GM23338 (cell line): ENCODE data around the gene SLC39A11. TPM values are rescaled to one million over a fixed set of nuclear protein-coding genes. Genes with fewer than 3 reads are reported as not detected.

Experiments used
- ATAC-seq: fragments of 200-7000 bp; cut with Tn5 transposase; 3 replicates; pipeline ENCODE4 v1.9.1; 2020
- DNase-seq: peaks from one replicate; pipeline ENCODE4 v3.0.0-alpha.2; 2015; ENCODE audit warnings: low spot score
- H2AFZ ChIP-seq: fragments of 200-600 bp; sonication (generic); 2 replicates; pipeline ENCODE4 v1.8.0; 2016; ENCODE audit warnings: antibody characterized with exemption, mild to moderate bottlenecking, moderate library complexity
- H3F3A ChIP-seq: fragments of 200-600 bp; sonication (generic); replicated peaks from 2 replicates; pipeline ENCODE4 v1.8.0; 2017; ENCODE audit warnings: antibody characterized with exemption, mixed run types, low read depth
- H3K27ac ChIP-seq: fragments of 200-600 bp; sonication (generic); 2 replicates; pipeline ENCODE4 v1.6.1; 2016; ENCODE audit warnings: low read depth
- H3K27me3 ChIP-seq: fragments of 200-600 bp; sonication (generic); 2 replicates; pipeline ENCODE4 v1.8.0; 2016; ENCODE audit warnings: mild to moderate bottlenecking, mixed run types, moderate library complexity; ENCODE audit not compliant: insufficient read depth
- H3K36me3 ChIP-seq: fragments of 200-600 bp; sonication (generic); 2 replicates; pipeline ENCODE4 v1.8.0; 2016; ENCODE audit warnings: mild to moderate bottlenecking; ENCODE audit not compliant: insufficient read depth
- H3K4me1 ChIP-seq: fragments of 200-600 bp; sonication (generic); 2 replicates; pipeline ENCODE4 v1.8.0; 2016; ENCODE audit warnings: mild to moderate bottlenecking, moderate library complexity; ENCODE audit not compliant: insufficient read depth
- H3K4me2 ChIP-seq: fragments of 200-600 bp; sonication (generic); 2 replicates; pipeline ENCODE4 v1.7.1; 2017; ENCODE audit warnings: mixed run types
- H3K4me3 ChIP-seq: fragments of 200-600 bp; sonication (generic); 2 replicates; pipeline ENCODE4 v1.6.1; 2016; ENCODE audit warnings: mixed run types
- H3K79me2 ChIP-seq: fragments of 200-600 bp; sonication (generic); replicated peaks from 2 replicates; pipeline ENCODE4 v1.8.0; 2017; ENCODE audit warnings: mild to moderate bottlenecking; ENCODE audit not compliant: insufficient read depth
- H3K9me2 ChIP-seq: fragments of 200-600 bp; sonication (generic); 2 replicates; pipeline ENCODE4 v1.8.0; 2017; ENCODE audit not compliant: insufficient read depth
- H4K20me1 ChIP-seq: fragments of 200-600 bp; sonication (generic); replicated peaks from 2 replicates; pipeline ENCODE4 v1.8.0; 2017; ENCODE audit warnings: mild to moderate bottlenecking; ENCODE audit not compliant: insufficient read depth
- H3K27ac Mint-ChIP-seq: 2 replicates; pipeline ENCODE4 v1.8.0; 2020; ENCODE audit warnings: inconsistent platforms, mild to moderate bottlenecking, moderate library complexity, mixed read lengths
- H3K27me3 Mint-ChIP-seq: 3 replicates; pipeline ENCODE4 v1.8.0; 2022; ENCODE audit warnings: low read depth, mild to moderate bottlenecking, moderate library complexity, mixed read lengths, inconsistent platforms; ENCODE audit not compliant: insufficient read depth, poor library complexity
- H3K36me3 Mint-ChIP-seq: 3 replicates; pipeline ENCODE4 v1.8.0; 2021; ENCODE audit warnings: low read depth, mild to moderate bottlenecking, inconsistent platforms, moderate library complexity, mixed read lengths
- H3K4me1 Mint-ChIP-seq: 3 replicates; pipeline ENCODE4 v1.8.0; 2020; ENCODE audit warnings: mild to moderate bottlenecking, inconsistent platforms, mixed read lengths
- H3K4me3 Mint-ChIP-seq: 3 replicates; pipeline ENCODE4 v1.8.0; 2021; ENCODE audit warnings: moderate library complexity, mild to moderate bottlenecking, inconsistent platforms, mixed read lengths
- H3K9me3 Mint-ChIP-seq: 3 replicates; pipeline ENCODE4 v1.8.0; 2020; ENCODE audit warnings: moderate library complexity, mild to moderate bottlenecking, inconsistent platforms, mixed read lengths
- CREB1 ChIP-seq: fragments of 250-450 bp; sonication (Bioruptor Pico); IDR thresholded peaks from 2 replicates; pipeline ENCODE4 v1.5.0; 2020; ENCODE audit warnings: low read depth, mild to moderate bottlenecking, moderate library complexity
- EZH2phosphoT487 ChIP-seq: fragments of 200-600 bp; sonication (generic); IDR thresholded peaks from one replicate; pipeline ENCODE4 v1.8.1; 2018; ENCODE audit warnings: antibody characterized with exemption; ENCODE audit not compliant: unreplicated experiment
- JUNB ChIP-seq: IDR thresholded peaks from one replicate; pipeline ENCODE4 v1.6.1; 2016; ENCODE audit warnings: antibody characterized with exemption; ENCODE audit not compliant: unreplicated experiment
- NANOG ChIP-seq: IDR thresholded peaks from 2 replicates; pipeline ENCODE4 v1.6.1; 2016; ENCODE audit warnings: antibody characterized with exemption, borderline replicate concordance
- POLR2AphosphoS5 ChIP-seq: IDR thresholded peaks from 2 replicates; pipeline ENCODE4 v1.6.1; 2016; ENCODE audit warnings: antibody characterized with exemption, low read depth
- STAT1 ChIP-seq: IDR thresholded peaks from one replicate; pipeline ENCODE4 v1.6.1; 2016; ENCODE audit warnings: antibody characterized with exemption; ENCODE audit not compliant: unreplicated experiment
- ZNF114 ChIP-seq: fragments of 250-450 bp; sonication (Bioruptor Pico); IDR thresholded peaks from 2 replicates; pipeline ENCODE4 v1.5.0; 2020; ENCODE audit warnings: mild to moderate bottlenecking, moderate library complexity
- ZNF331 ChIP-seq: fragments of 250-450 bp; sonication (Bioruptor Pico); IDR thresholded peaks from 2 replicates; pipeline ENCODE4 v1.5.0; 2020; ENCODE audit warnings: low read depth, mild to moderate bottlenecking, moderate library complexity
- polyA plus RNA-seq: library from polyadenylated mRNA; unstranded; fragments of >200 nt; fragmentation: Nextera tagmentation; extraction: Ambion mirVana; gene quantifications from 2 replicates; pipeline ENCODE4 v1.2.1, GENCODE V29; 2016
- total RNA-seq: library from RNA; depleted of rRNA; stranded (reverse); fragments of >200 nt; shearing (Covaris generic); gene quantifications from 2 replicates; pipeline ENCODE4 v1.2.3, GENCODE V29; 2014
- TF ChIP-seq, protein P1 (sequence below), 2 experiments: fragments of 200-600 bp in 1 of 2; sonication (generic) in 1 of 2; conservative IDR thresholded peaks; 2 replicates each; pipeline versions ENCODE4 v1.5.1 to v1.6.1; 2016 to 2017; ENCODE audit warnings: antibody characterized with exemption in 2 of 2, low read depth in 2 of 2, mild to moderate bottlenecking in 2 of 2, moderate library complexity in 1 of 2
- TF ChIP-seq, protein P2 (sequence below): IDR thresholded peaks from one replicate; pipeline ENCODE4 v1.6.1; 2018; ENCODE audit warnings: antibody characterized with exemption; ENCODE audit not compliant: unreplicated experiment
- TF ChIP-seq, protein P3 (sequence below): IDR thresholded peaks from 2 replicates; pipeline ENCODE4 v1.6.1; 2016; ENCODE audit warnings: antibody characterized with exemption

Gene SLC39A11
- total and polyA plus RNA-seq, 2 experiments from 2014 or later = 10.8 to 18.1 TPM

DNA sequence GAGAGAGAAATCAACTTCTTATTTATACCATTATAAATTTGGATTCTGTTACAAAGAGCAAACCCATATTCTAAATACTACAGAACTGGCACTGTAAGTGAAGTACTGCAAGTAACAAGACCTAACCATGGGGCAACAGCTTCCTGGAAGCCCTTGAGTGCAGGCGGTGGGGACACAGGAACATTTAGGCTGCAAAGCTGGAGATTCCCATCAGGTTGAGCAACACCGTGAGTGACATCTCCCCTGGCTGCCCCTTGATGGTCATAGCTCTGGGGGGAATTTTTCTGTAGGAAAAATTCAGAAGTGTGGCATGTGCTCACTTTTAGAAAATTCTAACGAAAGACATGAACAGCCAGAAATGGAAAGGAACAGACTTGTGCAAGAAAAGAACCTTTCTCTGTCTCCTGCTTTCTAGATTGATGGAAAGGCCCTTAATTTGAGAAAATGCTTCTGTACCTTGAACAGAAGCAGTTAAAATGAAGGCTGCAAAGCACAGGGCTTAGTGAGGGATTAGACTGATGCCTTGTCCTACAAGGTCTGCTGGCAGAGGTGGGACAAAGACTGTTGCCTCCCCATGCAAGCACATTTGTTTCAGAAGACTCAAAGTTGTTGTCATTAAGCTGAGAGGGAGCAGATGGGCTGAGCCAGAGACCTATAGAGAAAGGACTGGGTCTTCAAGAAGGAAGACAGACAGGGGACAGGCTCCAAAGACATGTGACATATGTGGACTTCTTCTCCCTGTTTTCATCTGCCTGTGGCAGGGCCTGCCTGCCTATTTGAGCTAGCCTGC, 380.8 kb downstream of the SLC39A11 start:
- Histone ChIP-seq H3K27ac (no peak overlapping the region), H3K4me2 (no peak overlapping the region), H3K4me3 (no peak overlapping the region), H3K27me3 (no peaks in the 10 kb centered on the region), H3K36me3 (no peaks in the 10 kb centered on the region), H3F3A (no peaks in the 10 kb centered on the region), H2AFZ (no peak overlapping the region), H3K9me2 (0 out of 2 replicates have a peak, but pooled peaks cover 4% of the 10 kb centered on the region), H4K20me1 (no peaks in the 10 kb centered on the region), H3K4me1 (no peaks in the 10 kb centered on the region), H3K79me2 (no peaks in the 10 kb centered on the region)
- DNase-seq (no peak), ATAC-seq (no peak)
- Mint-ChIP-seq H3K4me3 (no peak overlapping the region), H3K27me3 (peaks cover 2% of the 10 kb centered on the region), H3K36me3 (peaks cover 4% of the 10 kb centered on the region; the same call in 2 of the 3 replicates), H3K9me3 (peaks cover 12% of the 10 kb centered on the region), H3K27ac (no peak overlapping the region), H3K4me1 (peaks cover 2% of the 10 kb centered on the region; the same call in 2 of the 3 replicates)
- TF ChIP-seq, protein P1, sequence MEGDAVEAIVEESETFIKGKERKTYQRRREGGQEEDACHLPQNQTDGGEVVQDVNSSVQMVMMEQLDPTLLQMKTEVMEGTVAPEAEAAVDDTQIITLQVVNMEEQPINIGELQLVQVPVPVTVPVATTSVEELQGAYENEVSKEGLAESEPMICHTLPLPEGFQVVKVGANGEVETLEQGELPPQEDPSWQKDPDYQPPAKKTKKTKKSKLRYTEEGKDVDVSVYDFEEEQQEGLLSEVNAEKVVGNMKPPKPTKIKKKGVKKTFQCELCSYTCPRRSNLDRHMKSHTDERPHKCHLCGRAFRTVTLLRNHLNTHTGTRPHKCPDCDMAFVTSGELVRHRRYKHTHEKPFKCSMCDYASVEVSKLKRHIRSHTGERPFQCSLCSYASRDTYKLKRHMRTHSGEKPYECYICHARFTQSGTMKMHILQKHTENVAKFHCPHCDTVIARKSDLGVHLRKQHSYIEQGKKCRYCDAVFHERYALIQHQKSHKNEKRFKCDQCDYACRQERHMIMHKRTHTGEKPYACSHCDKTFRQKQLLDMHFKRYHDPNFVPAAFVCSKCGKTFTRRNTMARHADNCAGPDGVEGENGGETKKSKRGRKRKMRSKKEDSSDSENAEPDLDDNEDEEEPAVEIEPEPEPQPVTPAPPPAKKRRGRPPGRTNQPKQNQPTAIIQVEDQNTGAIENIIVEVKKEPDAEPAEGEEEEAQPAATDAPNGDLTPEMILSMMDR (conservative IDR thresholded peaks at IDR 0.05; ENCODE audit: low read depth in 2 of 2) = no peak
- TF ChIP-seq ZNF331 (no peak), POLR2AphosphoS5 (no peak), CREB1 (CRISPR knock-in tag) (no peak), ZNF114 (CRISPR knock-in tag) (no peak), STAT1 (no peak), NANOG (no peak), JUNB (no peak), EZH2phosphoT487 (no peak)
- TF ChIP-seq, protein P2, sequence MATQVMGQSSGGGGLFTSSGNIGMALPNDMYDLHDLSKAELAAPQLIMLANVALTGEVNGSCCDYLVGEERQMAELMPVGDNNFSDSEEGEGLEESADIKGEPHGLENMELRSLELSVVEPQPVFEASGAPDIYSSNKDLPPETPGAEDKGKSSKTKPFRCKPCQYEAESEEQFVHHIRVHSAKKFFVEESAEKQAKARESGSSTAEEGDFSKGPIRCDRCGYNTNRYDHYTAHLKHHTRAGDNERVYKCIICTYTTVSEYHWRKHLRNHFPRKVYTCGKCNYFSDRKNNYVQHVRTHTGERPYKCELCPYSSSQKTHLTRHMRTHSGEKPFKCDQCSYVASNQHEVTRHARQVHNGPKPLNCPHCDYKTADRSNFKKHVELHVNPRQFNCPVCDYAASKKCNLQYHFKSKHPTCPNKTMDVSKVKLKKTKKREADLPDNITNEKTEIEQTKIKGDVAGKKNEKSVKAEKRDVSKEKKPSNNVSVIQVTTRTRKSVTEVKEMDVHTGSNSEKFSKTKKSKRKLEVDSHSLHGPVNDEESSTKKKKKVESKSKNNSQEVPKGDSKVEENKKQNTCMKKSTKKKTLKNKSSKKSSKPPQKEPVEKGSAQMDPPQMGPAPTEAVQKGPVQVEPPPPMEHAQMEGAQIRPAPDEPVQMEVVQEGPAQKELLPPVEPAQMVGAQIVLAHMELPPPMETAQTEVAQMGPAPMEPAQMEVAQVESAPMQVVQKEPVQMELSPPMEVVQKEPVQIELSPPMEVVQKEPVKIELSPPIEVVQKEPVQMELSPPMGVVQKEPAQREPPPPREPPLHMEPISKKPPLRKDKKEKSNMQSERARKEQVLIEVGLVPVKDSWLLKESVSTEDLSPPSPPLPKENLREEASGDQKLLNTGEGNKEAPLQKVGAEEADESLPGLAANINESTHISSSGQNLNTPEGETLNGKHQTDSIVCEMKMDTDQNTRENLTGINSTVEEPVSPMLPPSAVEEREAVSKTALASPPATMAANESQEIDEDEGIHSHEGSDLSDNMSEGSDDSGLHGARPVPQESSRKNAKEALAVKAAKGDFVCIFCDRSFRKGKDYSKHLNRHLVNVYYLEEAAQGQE = no peak
- TF ChIP-seq, protein P3, sequence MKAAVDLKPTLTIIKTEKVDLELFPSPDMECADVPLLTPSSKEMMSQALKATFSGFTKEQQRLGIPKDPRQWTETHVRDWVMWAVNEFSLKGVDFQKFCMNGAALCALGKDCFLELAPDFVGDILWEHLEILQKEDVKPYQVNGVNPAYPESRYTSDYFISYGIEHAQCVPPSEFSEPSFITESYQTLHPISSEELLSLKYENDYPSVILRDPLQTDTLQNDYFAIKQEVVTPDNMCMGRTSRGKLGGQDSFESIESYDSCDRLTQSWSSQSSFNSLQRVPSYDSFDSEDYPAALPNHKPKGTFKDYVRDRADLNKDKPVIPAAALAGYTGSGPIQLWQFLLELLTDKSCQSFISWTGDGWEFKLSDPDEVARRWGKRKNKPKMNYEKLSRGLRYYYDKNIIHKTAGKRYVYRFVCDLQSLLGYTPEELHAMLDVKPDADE = no peak
